SHP77 treated with DMSO at 0.1 percent for 48 hours (cell line): Measurements from ENCODE around the gene KCNC3.
A peak's percentile ranks its signal among the peaks of the same experiment; 100 is the strongest.

Experiments used
- DNase-seq: peaks from one replicate; lab custom pipeline; 2025; lab: John Stamatoyannopoulos, UW

KCNC3 gene

GRCh38 chr19:50329146-50329925 is at the start of gene KCNC3:
Gene KCNC3, minus strand, starts transcription at chr19:50329377. Its CDS starts 295 bp downstream, at chr19:50329082.
- peak; percentile 99 for DNase-seq

GRCh38 chr19:50378863-50379236 is 49.7 kb upstream of the KCNC3 start:
- no peak for DNase-seq

- DNase-seq = no peak
These were observed 49.1 kb upstream of the KCNC3 start for GRCh38 chr19:50378169-50378862.

- no peak for DNase-seq
These were observed 48.3 kb upstream of the KCNC3 start for GRCh38 chr19:50377517-50377916.

- peak; percentile 38 for DNase-seq
These were observed 47.9 kb upstream of the KCNC3 start for GRCh38 chr19:50377051-50377461.

GRCh38 chr19:50376166-50377050 is 47.2 kb upstream of the KCNC3 start, which contains the start of gene NR1H2:
Gene NR1H2, plus strand, starts transcription at chr19:50376457. Its CDS starts 1,149 bp downstream, at chr19:50377606.
- DNase-seq = peak; percentile 81

GRCh38 chr19:50371914-50372475 is 42.8 kb upstream of the KCNC3 start:
- no peak for DNase-seq

- peak; percentile 58 for DNase-seq
These were observed 39.7 kb upstream of the KCNC3 start for GRCh38 chr19:50368649-50369570.

- DNase-seq = no peak
These were observed 36.5 kb upstream of the KCNC3 start, which contains the start of gene NAPSA for GRCh38 chr19:50365434-50366306. Gene NAPSA, minus strand, starts transcription at chr19:50365639. Its CDS starts 18 bp downstream, at chr19:50365621.

- no peak for DNase-seq
These were observed 33.7 kb upstream of the KCNC3 start for GRCh38 chr19:50362656-50363424.

- DNase-seq = no peak
These were observed 32.8 kb upstream of the KCNC3 start for GRCh38 chr19:50362030-50362412.

GRCh38 chr19:50361290-50362029 is 32.3 kb upstream of the KCNC3 start:
- no peak for DNase-seq

GRCh38 chr19:50359328-50359818 is 30.2 kb upstream of the KCNC3 start:
- DNase-seq = no peak

GRCh38 chr19:50358483-50359327 is 29.5 kb upstream of the KCNC3 start:
- no peak for DNase-seq

GRCh38 chr19:50357178-50358100 is 28.3 kb upstream of the KCNC3 start:
- peak; percentile 51 for DNase-seq

GRCh38 chr19:50356691-50357177 is 27.6 kb upstream of the KCNC3 start:
- DNase-seq = no peak
